ENCODE results near the gene KRTAP1-4. TPM values are rescaled to one million over a fixed set of nuclear protein-coding genes. Genes with fewer than 3 reads are reported as not detected.

KRTAP1-4 gene
- total and polyA plus RNA-seq, 2 donors (not counting 3 experiments of a cell fraction or from before 2014, with no cell fraction given) = not detected

- Histone ChIP-seq H3K9ac (replicated peaks; ENCODE audit: extremely low read depth, insufficient read depth, low read length) (no peak within 1 kb of the TSS), H3K4me2 (ENCODE audit: insufficient read depth, low read length) (no peak within 1 kb of the TSS), H3K4me3 (replicated peaks in 1 of 3; ENCODE audit: insufficient read depth in 1 of 3, low read depth in 1 of 3, low read length in 3 of 3) (no peak within 1 kb of the TSS), H2AFZ (ENCODE audit: low read depth, low read length) (no peak within 1 kb of the TSS), H3K36me3 (ENCODE audit: control insufficient read depth in 2 of 2, extremely low read depth in 1 of 2, insufficient read depth in 2 of 2, low read length in 2 of 2) (no peaks in the 10 kb centered on the region), H3K9me3 (replicated peaks; ENCODE audit: control insufficient read depth, insufficient read depth, low read length) (no peaks in the 10 kb centered on the region), H3K9me1 (replicated peaks; ENCODE audit: control insufficient read depth, extremely low read depth, insufficient read depth, low read length) (no peaks in the 10 kb centered on the region), H3K79me2 (ENCODE audit: control insufficient read depth, insufficient read depth, low read length) (no peaks in the 10 kb centered on the region), H3K4me1 (ENCODE audit: control insufficient read depth, extremely low read depth, insufficient read depth, low read length) (no peaks in the 10 kb centered on the region), H4K20me1 (replicated peaks; ENCODE audit: control insufficient read depth, extremely low read depth, insufficient read depth, low read length) (no peaks in the 10 kb centered on the region), H3K27me3 (ENCODE audit: control insufficient read depth in 2 of 2, insufficient read depth in 2 of 2, low read length in 2 of 2) (peaks cover 0 to 1% of the 10 kb centered on the region in 2 experiments), H3K27ac (ENCODE audit: insufficient read depth, low read depth, low read length) (no peak within 1 kb of the TSS)
- FAIRE-seq (no peak), DNase-seq (ENCODE audit: low read depth, low spot score) (no peak)
- intact Hi-C loops (cut with micrococcal nuclease) (no loop called here), dilution Hi-C loops (cut with MboI; ENCODE audit: extremely low pct_ligation_motif_present, low sequenced_read_pairs) (no loop called here)
- CTCF ChIA-PET = interaction anchor here (1.0 kb wide), 1 partner anchor 47 kb away, joined by 4 read pairs; no protein-coding TSS in a partner anchor
- POLR2A ChIA-PET = no interaction called here
- no TSS peak for BruUV-seq (replicated peaks)
- TF ChIP-seq, protein P1, sequence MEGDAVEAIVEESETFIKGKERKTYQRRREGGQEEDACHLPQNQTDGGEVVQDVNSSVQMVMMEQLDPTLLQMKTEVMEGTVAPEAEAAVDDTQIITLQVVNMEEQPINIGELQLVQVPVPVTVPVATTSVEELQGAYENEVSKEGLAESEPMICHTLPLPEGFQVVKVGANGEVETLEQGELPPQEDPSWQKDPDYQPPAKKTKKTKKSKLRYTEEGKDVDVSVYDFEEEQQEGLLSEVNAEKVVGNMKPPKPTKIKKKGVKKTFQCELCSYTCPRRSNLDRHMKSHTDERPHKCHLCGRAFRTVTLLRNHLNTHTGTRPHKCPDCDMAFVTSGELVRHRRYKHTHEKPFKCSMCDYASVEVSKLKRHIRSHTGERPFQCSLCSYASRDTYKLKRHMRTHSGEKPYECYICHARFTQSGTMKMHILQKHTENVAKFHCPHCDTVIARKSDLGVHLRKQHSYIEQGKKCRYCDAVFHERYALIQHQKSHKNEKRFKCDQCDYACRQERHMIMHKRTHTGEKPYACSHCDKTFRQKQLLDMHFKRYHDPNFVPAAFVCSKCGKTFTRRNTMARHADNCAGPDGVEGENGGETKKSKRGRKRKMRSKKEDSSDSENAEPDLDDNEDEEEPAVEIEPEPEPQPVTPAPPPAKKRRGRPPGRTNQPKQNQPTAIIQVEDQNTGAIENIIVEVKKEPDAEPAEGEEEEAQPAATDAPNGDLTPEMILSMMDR (IDR thresholded peaks at IDR 0.05; ENCODE audit: extremely low read depth in 1 of 2, insufficient read depth in 1 of 2, low read depth in 1 of 2, low read length in 2 of 2) = no peak
- TF ChIP-seq MYC (IDR thresholded peaks at IDR 0.05; ENCODE audit: low read depth, low read length) = no peak
- no peak for TF ChIP-seq EZH2 (IDR thresholded peaks at IDR 0.05; ENCODE audit: borderline replicate concordance, low read depth, low read length, severe bottlenecking)
- no peak for TF ChIP-seq JUN (IDR thresholded peaks at IDR 0.05; ENCODE audit: borderline replicate concordance, insufficient read depth, insufficient read length, low read depth)
- no peak for TF ChIP-seq FOS (IDR thresholded peaks at IDR 0.05; ENCODE audit: borderline replicate concordance, insufficient read depth, low read length)
- TF ChIP-seq POLR2A (IDR thresholded peaks at IDR 0.05; ENCODE audit: low read depth, low read length) = no peak
Observed at GRCh38 chr17:41008811-41009210, 21.2 kb downstream of the KRTAP1-4 start, which contains the start of gene KRTAP3-1. TSS of gene KRTAP3-1 (minus strand) at chr17:41009128. CDS start at chr17:41009074, 54 bp downstream.

- dilution Hi-C loops (cut with MboI; ENCODE audit: extremely low pct_ligation_motif_present, low sequenced_read_pairs) = no loop called here
- DNase-seq (ENCODE audit: low read depth, low spot score) (no peak), FAIRE-seq (no peak)
- Histone ChIP-seq H3K9ac (replicated peaks; ENCODE audit: extremely low read depth, insufficient read depth, low read length) (no peak overlapping the region), H3K4me1 (ENCODE audit: control insufficient read depth, extremely low read depth, insufficient read depth, low read length) (no peaks in the 10 kb centered on the region), H3K36me3 (ENCODE audit: control insufficient read depth in 2 of 2, extremely low read depth in 1 of 2, insufficient read depth in 2 of 2, low read length in 2 of 2) (no peaks in the 10 kb centered on the region), H3K27ac (ENCODE audit: insufficient read depth, low read depth, low read length) (no peak overlapping the region), H3K9me3 (replicated peaks; ENCODE audit: control insufficient read depth, insufficient read depth, low read length) (no peaks in the 10 kb centered on the region), H3K9me1 (replicated peaks; ENCODE audit: control insufficient read depth, extremely low read depth, insufficient read depth, low read length) (no peaks in the 10 kb centered on the region), H2AFZ (ENCODE audit: low read depth, low read length) (no peak overlapping the region), H3K79me2 (ENCODE audit: control insufficient read depth, insufficient read depth, low read length) (no peaks in the 10 kb centered on the region), H3K4me2 (ENCODE audit: insufficient read depth, low read length) (no peak overlapping the region), H3K27me3 (ENCODE audit: control insufficient read depth in 2 of 2, insufficient read depth in 2 of 2, low read length in 2 of 2) (no peaks in the 10 kb centered on the region), H3K4me3 (replicated peaks in 1 of 3; ENCODE audit: insufficient read depth in 1 of 3, low read depth in 1 of 3, low read length in 3 of 3) (no peak overlapping the region), H4K20me1 (replicated peaks; ENCODE audit: control insufficient read depth, extremely low read depth, insufficient read depth, low read length) (no peaks in the 10 kb centered on the region)
- POLR2A ChIA-PET = no interaction called here
- no TSS peak for BruUV-seq (replicated peaks)
- CTCF ChIA-PET = no interaction called here
- intact Hi-C loops (cut with micrococcal nuclease) = no loop called here
- TF ChIP-seq POLR2AphosphoS5 (IDR thresholded peaks at IDR 0.05; ENCODE audit: insufficient read depth, low read depth, low read length) (no peak), GATA2 (IDR thresholded peaks at IDR 0.05; ENCODE audit: insufficient read depth, insufficient read length, low read depth, low read length) (no peak), EZH2 (IDR thresholded peaks at IDR 0.05; ENCODE audit: borderline replicate concordance, low read depth, low read length, severe bottlenecking) (no peak), JUN (IDR thresholded peaks at IDR 0.05; ENCODE audit: borderline replicate concordance, insufficient read depth, insufficient read length, low read depth) (no peak), FOS (IDR thresholded peaks at IDR 0.05; ENCODE audit: borderline replicate concordance, insufficient read depth, low read length) (no peak)
- TF ChIP-seq, protein P2, sequence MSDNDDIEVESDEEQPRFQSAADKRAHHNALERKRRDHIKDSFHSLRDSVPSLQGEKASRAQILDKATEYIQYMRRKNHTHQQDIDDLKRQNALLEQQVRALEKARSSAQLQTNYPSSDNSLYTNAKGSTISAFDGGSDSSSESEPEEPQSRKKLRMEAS (IDR thresholded peaks at IDR 0.05; ENCODE audit: insufficient read depth, insufficient read length) = no peak
- TF ChIP-seq, protein P1 (IDR thresholded peaks at IDR 0.05; ENCODE audit: extremely low read depth in 1 of 2, insufficient read depth in 1 of 2, low read depth in 1 of 2, low read length in 2 of 2) = no peak
Observed at GRCh38 chr17:41004397-41004796, 25.6 kb downstream of the KRTAP1-4 start.

All from endothelial cell of umbilical vein (primary cell).